ENCODE results near the gene DOK5.

GRCh38 chr20:54474866-54475265 lies 527 bp upstream of the DOK5 start:
- TF ChIP-seq, protein P1, sequence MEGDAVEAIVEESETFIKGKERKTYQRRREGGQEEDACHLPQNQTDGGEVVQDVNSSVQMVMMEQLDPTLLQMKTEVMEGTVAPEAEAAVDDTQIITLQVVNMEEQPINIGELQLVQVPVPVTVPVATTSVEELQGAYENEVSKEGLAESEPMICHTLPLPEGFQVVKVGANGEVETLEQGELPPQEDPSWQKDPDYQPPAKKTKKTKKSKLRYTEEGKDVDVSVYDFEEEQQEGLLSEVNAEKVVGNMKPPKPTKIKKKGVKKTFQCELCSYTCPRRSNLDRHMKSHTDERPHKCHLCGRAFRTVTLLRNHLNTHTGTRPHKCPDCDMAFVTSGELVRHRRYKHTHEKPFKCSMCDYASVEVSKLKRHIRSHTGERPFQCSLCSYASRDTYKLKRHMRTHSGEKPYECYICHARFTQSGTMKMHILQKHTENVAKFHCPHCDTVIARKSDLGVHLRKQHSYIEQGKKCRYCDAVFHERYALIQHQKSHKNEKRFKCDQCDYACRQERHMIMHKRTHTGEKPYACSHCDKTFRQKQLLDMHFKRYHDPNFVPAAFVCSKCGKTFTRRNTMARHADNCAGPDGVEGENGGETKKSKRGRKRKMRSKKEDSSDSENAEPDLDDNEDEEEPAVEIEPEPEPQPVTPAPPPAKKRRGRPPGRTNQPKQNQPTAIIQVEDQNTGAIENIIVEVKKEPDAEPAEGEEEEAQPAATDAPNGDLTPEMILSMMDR (IDR thresholded peaks at IDR 0.05; ENCODE audit: low read length): no peak
- TF ChIP-seq EZH2 (optimal IDR thresholded peaks at IDR 0.05; ENCODE audit: low read depth, low read length) (no peak), EZH2phosphoT487 (IDR thresholded peaks at IDR 0.05; ENCODE audit: low read length) (no peak)
